ENCODE data around the gene IQSEC1. TPM values are rescaled to one million over a fixed set of nuclear protein-coding genes. Genes with fewer than 3 reads are reported as not detected.

Gene IQSEC1
- total and polyA plus RNA-seq, 2 donors (not counting 3 experiments of a cell fraction or from before 2014, with no cell fraction given), result 5.2 to 18.0 TPM

- dilution Hi-C loops (cut with MboI; ENCODE audit: extremely low pct_ligation_motif_present, low sequenced_read_pairs) (loop anchor here (25.0 kb wide), 1 partner anchor 383 kb away; no protein-coding TSS in a partner anchor), intact Hi-C loops (cut with micrococcal nuclease) (no loop called here)
- FAIRE-seq, result no peak
- POLR2A ChIA-PET, result no interaction called here
- H3K4me2 ChIP-seq (ENCODE audit: insufficient read depth, low read length), result no peak overlapping the region
- H3K4me3 ChIP-seq (replicated peaks in 1 of 3; ENCODE audit: insufficient read depth in 1 of 3, low read depth in 1 of 3, low read length in 3 of 3), result no peak overlapping the region
- no peaks in the 10 kb centered on the region for H3K9me3 ChIP-seq (replicated peaks; ENCODE audit: control insufficient read depth, insufficient read depth, low read length)
- no peaks in the 10 kb centered on the region for H4K20me1 ChIP-seq (replicated peaks; ENCODE audit: control insufficient read depth, extremely low read depth, insufficient read depth, low read length)
- no peaks in the 10 kb centered on the region for H3K79me2 ChIP-seq (ENCODE audit: control insufficient read depth, insufficient read depth, low read length)
- no TSS peak for BruUV-seq (replicated peaks)
- no peaks in the 10 kb centered on the region for H3K9me1 ChIP-seq (replicated peaks; ENCODE audit: control insufficient read depth, extremely low read depth, insufficient read depth, low read length)
- TF ChIP-seq MAX (IDR thresholded peaks at IDR 0.05; ENCODE audit: insufficient read depth, insufficient read length) (no peak), POLR2AphosphoS5 (IDR thresholded peaks at IDR 0.05; ENCODE audit: insufficient read depth, low read depth, low read length) (no peak), GATA2 (IDR thresholded peaks at IDR 0.05; ENCODE audit: insufficient read depth, insufficient read length, low read depth, low read length) (no peak), EZH2 (IDR thresholded peaks at IDR 0.05; ENCODE audit: borderline replicate concordance, low read depth, low read length, severe bottlenecking) (no peak), JUN (IDR thresholded peaks at IDR 0.05; ENCODE audit: borderline replicate concordance, insufficient read depth, insufficient read length, low read depth) (no peak), FOS (IDR thresholded peaks at IDR 0.05; ENCODE audit: borderline replicate concordance, insufficient read depth, low read length) (no peak)
- no peak overlapping the region for H2AFZ ChIP-seq (ENCODE audit: low read depth, low read length)
- H3K27me3 ChIP-seq (ENCODE audit: control insufficient read depth in 2 of 2, insufficient read depth in 2 of 2, low read length in 2 of 2), result peaks cover under 1 to 3% of the 10 kb centered on the region in 2 experiments
- H3K36me3 ChIP-seq (ENCODE audit: control insufficient read depth in 2 of 2, extremely low read depth in 1 of 2, insufficient read depth in 2 of 2, low read length in 2 of 2), result no peaks in the 10 kb centered on the region
- CTCF ChIA-PET, result interaction anchor here (1.6 kb wide), 1 partner anchor 13 kb away, joined by 5 read pairs; no protein-coding TSS in a partner anchor
- H3K4me1 ChIP-seq (ENCODE audit: control insufficient read depth, extremely low read depth, insufficient read depth, low read length), result no peaks in the 10 kb centered on the region
- no peak overlapping the region for H3K9ac ChIP-seq (replicated peaks; ENCODE audit: extremely low read depth, insufficient read depth, low read length)
- no peak for DNase-seq (ENCODE audit: low read depth, low spot score)
- no peak overlapping the region for H3K27ac ChIP-seq (ENCODE audit: insufficient read depth, low read depth, low read length)
These were observed 5.8 kb upstream of the IQSEC1 start for GRCh38 chr3:13079051-13079450.
